Renal cortical epithelial cell (primary cell): ENCODE data around the gene MAOA. TPM values are rescaled to one million over a fixed set of nuclear protein-coding genes. Genes with fewer than 3 reads are reported as not detected.
"Not testable (repeated sequence)": the region's sequence is repeated elsewhere in the genome, so short reads cannot be mapped to it uniquely, and the experiment has no call there.

Experiments
- DNase-seq: peaks from one replicate; pipeline ENCODE4 v3.0.0-alpha.2; 2011; ENCODE audit warnings: low read depth
- total RNA-seq: library from RNA; depleted of rRNA; stranded (reverse); fragments of >200 nt; gene quantifications from 2 replicates; pipeline ENCODE4 v1.2.3, GENCODE V29; 2014

Gene MAOA
- total RNA-seq, 1 donor from 2014 or later, result 137 TPM

- DNase-seq, result no peak
These were observed 61.1 kb downstream of the MAOA start for GRCh38 chrX:43717161-43717560.

- no peak for DNase-seq
These were observed 62.0 kb downstream of the MAOA start for GRCh38 chrX:43718081-43718480.

DNA sequence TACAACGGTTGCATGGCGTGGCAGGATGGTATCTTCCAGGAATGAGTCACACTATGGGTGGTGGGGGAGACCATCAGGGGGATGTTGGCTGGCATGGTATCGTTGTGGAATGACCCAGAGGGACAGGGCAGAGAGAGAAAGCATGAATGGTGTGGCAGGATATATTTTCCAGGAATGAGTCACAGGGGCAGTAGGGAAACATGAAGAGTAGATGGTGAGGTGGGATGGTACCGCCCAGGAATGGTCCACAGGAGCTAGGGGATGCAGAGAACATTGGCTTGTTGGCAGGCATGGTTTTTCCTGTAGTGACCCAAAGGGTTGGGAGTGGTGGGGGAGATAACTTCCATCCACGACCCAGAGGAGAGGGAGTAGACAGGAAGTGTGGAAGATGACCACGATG, 62.4 kb downstream of the MAOA start:
- no peak for DNase-seq

- DNase-seq, result no peak
These were observed 62.9 kb downstream of the MAOA start for GRCh38 chrX:43718956-43719355.

DNA sequence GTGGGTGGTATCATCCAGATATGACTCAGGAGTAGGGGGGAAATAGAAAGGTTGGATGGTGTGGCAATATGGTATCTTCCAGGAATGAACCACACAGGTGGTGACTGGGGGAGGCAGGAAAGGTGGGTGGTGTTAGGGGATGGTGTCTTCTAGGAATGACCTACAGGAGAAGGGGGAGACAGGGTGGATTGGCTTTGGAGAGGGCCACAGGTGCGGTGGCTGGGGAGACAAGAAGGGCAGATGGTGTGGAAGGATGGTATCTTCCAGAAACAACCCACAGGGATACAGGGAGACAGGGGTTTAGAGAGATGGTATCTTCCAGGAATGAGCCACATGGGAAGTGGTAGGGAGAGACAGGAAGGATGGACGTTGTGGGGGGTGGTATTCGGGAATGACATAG, 64.0 kb downstream of the MAOA start:
- DNase-seq, result no peak

DNA sequence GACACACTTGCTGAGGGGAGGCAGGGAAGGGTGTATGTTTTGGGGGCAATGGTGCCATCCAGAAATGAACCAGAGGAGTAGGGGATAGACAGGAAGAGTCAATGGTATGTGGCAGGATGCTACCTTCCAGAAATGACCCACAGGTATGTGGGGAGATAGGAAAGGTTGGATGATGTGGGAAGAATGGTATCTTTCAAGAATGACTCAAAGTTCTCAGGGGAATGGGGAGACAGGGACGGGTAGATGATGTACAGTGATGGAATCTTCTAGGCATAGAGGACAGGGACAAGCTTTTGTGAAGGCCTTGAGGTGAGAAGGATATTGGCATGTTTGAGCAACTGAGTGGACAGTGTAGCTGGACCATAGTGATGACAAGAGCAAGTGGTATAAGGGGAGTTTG, 64.9 kb downstream of the MAOA start:
- DNase-seq, result no peak

- DNase-seq, result not testable (repeated sequence)
These were observed 69.1 kb downstream of the MAOA start for GRCh38 chrX:43725227-43725626.

- not testable (repeated sequence) for DNase-seq
These were observed 71.2 kb downstream of the MAOA start for GRCh38 chrX:43727254-43727653.

GRCh38 chrX:43728002-43728401, 71.9 kb downstream of the MAOA start:
- DNase-seq, result no peak

DNA sequence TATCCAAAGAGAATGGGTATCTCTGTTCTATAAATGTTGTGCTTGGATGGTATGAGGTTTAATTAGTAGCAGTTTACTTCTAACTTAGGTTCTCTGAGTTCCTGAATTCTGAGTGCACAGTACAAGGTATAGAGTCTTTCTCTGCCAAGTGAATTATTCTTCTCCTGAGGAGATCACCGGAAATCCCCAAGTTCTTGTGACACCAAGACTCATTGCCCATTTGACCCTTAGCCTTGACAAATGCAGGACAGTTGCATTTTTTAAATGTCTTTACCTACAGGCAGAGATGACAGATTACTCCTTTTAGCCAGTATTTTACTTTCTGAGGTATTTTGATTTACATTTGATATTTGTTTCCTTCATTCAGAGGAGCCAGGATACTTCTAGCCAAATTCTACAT, 72.9 kb downstream of the MAOA start:
- DNase-seq, result peak; percentile 15

- DNase-seq, result no peak
These were observed 75.0 kb downstream of the MAOA start for GRCh38 chrX:43731086-43731485.

DNA sequence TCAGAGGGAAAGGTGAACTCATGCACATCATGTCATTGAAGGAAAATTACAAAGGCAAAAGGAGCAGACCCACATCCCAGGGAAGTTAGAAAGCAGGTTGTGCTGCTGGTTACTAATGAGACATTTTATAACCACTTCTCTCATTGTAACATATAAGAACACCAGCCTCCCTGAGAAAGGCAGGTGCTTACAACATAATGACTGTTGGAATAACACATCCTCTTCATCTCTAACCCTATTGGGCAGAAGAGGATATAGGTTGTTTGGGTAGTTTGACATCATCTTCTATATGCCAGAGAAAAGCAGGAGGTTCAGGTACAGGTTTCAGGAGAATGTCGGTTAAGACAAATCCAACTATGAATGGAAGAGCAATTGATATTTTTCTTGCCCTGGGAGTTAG, 77.6 kb downstream of the MAOA start:
- no peak for DNase-seq

DNA sequence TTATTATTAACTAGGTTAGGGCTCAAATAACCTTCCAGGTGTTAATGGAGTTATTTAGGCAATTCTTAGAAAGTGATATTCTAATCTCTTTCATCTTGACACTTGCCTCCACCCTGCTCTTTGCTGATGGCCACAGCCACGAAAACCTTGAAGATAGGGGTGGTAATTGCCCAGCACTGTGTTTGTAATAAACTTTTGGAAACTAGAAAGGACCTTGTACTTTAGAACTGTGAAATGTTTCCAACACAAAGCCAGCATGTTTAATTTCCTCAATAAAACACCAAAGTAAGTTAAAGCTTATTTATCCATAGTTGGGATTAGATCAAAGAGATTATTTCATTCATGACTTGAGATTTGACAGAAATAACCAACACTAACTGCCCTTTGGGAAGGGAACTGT, 78.3 kb downstream of the MAOA start:
- DNase-seq, result no peak

- DNase-seq, result no peak
These were observed 79.4 kb downstream of the MAOA start for GRCh38 chrX:43735534-43735933.

- DNase-seq, result no peak
These were observed 79.9 kb downstream of the MAOA start for GRCh38 chrX:43735957-43736356.

DNA sequence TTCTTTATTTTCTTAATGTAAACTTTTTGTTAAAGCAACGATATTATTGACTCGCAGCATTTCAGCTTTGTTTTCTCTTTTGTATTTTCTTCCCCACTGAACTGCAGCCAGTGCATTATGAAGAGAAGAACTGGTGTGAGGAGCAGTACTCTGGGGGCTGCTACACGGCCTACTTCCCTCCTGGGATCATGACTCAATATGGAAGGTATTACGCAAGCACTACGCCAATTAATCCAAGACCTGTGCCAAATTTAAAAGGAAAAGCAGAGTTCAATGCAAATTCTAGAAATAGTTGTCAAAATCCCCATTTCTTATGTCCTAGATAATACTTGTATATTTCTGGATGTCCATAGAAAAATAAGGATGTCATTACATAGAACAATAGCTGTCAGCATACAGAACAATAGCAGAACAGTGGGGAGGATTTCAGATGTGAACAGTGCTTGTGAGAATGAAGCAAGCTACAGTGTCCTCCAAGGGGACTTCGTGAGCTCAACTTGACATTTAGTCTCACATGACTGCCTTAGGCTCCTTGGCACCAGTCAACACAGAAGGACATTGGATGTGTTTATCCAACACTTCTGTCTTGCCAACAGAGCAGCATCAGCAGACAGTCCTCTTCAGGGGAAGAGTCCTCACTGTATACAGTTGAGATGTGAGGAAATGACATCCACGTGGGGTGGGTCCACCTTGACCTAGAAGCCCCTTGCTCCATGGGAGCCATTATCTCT, 85.9 kb downstream of the MAOA start:
- peak; percentile 67 for DNase-seq

DNA sequence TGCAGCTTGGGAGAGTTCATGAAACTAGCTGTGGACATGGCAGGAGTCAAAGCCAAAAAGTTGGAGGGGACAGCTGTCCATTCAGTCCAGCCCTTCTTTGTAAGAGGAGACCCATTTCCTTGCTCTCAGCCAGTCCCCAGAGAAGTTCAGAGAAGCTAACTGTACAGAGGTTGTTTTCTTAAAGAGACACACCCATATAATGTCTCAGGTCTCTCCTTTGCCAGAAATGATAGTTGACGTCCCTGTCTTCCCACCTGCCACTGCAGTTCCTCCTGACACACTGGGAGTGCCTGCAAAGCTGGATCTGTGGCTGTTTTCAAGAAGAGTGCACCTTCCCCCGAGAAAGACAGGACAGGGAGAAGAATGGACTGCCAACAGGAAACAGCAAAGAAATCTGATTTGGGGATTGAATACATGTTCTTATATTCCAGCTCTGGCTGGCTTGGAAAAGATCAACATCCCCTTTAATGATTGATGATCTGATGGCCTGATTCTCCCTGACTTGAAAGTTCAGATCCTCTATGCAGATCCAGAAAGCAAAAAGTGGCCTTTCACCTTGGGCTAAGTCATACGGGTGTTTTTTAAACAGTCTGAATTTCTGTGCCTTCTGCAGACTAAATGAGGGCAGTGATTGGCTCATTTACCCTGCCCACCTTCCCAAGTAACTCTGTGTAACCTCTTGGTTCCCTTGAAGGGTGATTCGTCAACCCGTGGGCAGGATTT, 87.2 kb downstream of the MAOA start:
- DNase-seq, result peak; percentile 69

DNA sequence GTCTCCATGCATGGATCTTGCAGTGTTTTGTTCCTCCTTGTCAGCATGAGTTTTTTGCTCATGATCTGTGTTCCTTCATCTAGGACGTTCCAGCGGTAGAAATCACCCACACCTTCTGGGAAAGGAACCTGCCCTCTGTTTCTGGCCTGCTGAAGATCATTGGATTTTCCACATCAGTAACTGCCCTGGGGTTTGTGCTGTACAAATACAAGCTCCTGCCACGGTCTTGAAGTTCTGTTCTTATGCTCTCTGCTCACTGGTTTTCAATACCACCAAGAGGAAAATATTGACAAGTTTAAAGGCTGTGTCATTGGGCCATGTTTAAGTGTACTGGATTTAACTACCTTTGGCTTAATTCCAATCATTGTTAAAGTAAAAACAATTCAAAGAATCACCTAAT, 88.2 kb downstream of the MAOA start:
- DNase-seq, result peak; percentile 95

DNA sequence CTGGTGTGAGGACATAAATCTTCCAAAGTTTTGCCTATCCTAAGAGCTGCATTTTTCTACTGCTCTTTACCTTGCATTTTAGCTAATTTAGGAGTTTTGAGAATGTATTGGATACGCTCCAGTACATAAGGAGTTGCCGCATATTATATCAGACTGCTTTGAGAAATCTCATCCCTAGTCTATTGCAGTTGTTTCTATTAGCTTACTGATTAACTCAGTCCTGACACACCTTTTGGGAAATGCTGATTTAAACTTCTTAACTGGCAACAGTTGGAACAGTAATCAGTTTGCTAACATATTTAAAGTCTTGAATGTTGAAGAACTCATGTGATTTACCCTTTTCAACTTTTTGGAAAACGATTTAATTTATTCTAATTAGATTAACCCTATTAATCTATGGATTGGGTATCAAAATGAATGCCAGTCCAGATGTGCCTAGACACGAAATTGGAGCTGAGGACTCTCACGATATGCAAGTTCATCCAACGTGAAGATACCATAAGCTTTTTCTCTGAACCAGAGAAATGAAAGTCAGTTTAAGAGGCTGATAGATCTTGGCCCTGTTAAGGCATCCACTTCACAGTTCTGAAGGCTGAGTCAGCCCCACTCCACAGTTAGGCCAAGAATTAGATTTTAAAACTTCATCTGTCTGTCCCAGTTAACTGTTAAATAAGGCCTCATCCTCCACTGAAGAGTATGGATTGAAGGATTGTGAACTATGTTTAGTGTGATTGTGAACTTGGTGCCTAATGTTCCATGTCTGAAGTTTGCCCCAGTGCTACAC, 90.0 kb downstream of the MAOA start:
- DNase-seq, result peak; percentile 79

DNA sequence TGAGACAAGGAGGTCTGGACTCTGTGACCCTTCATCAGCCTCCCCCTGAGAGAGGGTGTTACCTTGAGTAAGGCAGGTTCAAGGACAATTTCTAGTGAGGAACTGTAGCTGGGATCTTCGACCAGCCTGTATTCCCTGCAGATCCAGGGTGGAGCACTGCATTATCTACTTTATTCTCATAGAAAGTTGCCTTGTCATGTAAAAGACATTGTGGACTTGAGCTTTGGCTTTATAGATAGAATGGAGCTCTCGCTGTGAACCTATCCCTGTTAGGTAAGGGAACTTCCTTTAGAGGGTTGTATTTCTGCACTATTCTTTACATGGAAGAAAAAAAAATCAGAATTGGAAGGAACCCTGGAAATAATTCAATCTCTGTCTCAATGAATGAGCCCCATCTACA, 91.4 kb downstream of the MAOA start:
- DNase-seq, result no peak

- DNase-seq, result peak; percentile 62
These were observed 94.2 kb downstream of the MAOA start for GRCh38 chrX:43750248-43750676.

- DNase-seq, result no peak
These were observed 97.5 kb downstream of the MAOA start for GRCh38 chrX:43753637-43754036.

GRCh38 chrX:43756076-43756475, 100.0 kb downstream of the MAOA start:
- DNase-seq, result no peak
